GM21737 (cell line): ENCODE data around the gene NR0B2.
"Not testable (repeated sequence)": the region's sequence is repeated elsewhere in the genome, so short reads cannot be mapped to it uniquely, and the experiment has no call there.

ENCODE experiments used
- ATAC-seq: cut with Tn5 transposase; IDR thresholded peaks from one replicate; pipeline ENCODE4 v1.9.1; 2021; ENCODE audit warnings: mild to moderate bottlenecking, moderate library complexity; ENCODE audit not compliant: unreplicated experiment

NR0B2 gene

GRCh38 chr1:26894263-26894662 lies 19.5 kb downstream of the NR0B2 start:
- no peak for ATAC-seq

DNA sequence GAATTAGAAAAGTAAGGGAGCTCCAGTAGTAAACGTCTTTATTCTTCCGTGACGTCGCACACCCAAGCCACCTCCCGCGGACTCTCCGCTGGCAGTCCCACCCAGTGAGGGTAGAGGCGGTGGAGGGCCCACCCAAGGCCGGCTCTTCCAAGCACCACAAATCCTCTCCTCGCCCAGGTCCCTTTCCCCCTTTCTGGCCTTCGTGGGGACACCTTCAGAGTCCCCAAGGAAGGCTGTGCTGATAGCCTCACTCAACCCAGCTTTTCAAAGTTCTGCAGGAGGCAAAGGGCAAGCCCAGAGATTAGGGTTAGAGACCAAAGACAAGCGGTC lies 23.3 kb downstream of the NR0B2 start:
- peak; percentile 26 for ATAC-seq

- ATAC-seq, result peak; percentile 81
Observed at GRCh38 chr1:26889551-26890466, 24.0 kb downstream of the NR0B2 start, which contains the start of gene GPN2. GPN2 (minus strand) TSS chr1:26890283; CDS start chr1:26890096, 187 bp downstream.

- no peak for ATAC-seq
Observed at GRCh38 chr1:26888231-26888630, 25.5 kb downstream of the NR0B2 start.

DNA sequence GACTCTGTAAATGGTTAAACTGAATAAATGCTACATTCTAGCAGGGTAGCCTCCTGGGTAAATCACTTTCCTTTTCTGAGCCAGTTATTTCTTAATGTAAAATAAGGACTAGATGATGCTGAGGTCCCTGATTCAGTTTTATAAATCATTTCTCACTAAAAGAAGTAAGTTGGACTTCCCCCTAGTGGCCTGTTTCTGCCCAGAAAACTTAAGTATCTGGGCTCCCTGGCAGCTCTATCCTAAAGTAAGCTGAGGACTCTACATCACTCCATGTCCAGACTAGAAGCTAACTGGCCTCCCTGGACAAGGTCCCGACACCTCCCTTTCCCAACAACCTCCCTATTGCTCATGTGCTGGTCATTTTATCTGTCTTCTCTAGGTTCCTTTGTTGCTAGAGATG lies 26.6 kb downstream of the NR0B2 start:
- ATAC-seq, result no peak

DNA sequence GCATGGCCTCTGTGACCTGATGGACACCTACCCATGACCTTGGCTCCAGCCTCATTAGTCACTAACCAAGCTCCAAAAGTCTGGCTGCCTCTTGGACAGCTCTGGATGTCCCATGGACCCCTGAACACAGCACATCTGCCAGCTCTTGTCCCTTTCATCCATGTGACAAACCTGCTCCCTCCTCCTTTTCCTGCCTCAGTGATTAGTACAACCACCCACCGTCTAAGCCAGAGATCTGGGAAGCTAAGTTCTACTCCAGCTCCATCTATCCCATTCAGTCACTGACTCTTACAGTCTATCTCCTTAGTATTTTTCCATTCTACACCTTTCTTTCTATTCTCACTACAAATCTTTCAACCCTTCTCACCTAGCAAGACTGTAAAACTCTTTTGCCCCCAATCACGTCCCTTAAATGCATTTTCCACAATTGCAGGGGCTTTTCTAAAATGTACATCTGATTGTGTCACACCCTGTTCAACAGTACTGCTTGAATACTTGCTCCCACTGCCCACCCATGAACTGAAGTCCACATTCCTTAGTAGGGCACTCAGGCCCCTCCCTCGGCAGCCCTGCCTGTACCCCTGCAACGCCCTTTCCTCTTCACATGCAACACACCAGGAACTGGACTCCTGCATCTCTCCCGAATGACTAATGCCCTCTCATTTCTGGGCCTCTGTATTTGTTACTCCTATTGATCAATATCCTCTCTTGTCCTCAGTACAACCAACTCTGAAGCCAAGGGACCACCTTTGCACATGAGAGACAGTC lies 30.9 kb downstream of the NR0B2 start:
- no peak for ATAC-seq

- ATAC-seq, result not testable (repeated sequence)
Observed at GRCh38 chr1:26881611-26882010, 32.2 kb downstream of the NR0B2 start.

- ATAC-seq, result no peak
Observed at GRCh38 chr1:26879793-26880192, 34.0 kb downstream of the NR0B2 start.

- no peak for ATAC-seq
Observed at GRCh38 chr1:26877326-26877725, 36.4 kb downstream of the NR0B2 start.

GRCh38 chr1:26874896-26875295 lies 38.9 kb downstream of the NR0B2 start:
- ATAC-seq, result no peak

DNA sequence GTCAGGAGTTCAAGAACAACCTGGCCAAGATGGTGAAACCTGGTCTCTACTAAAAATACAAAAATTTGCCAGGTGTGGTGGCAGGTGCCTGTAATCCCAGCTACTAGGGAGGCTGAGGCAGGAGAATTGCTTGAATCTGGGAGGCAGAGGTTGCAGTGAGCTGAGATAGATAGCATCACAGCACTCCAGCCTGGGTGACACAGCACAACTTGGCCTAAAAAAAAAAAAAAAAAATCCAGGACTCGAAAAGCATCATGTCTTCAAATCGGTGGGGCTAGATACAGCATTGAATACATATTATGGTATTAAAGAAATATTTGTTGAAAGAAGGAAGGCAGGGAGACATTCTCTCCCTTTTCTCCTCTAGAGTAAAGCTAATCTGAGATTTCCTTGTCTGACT lies 40.7 kb downstream of the NR0B2 start:
- ATAC-seq, result not testable (repeated sequence)

DNA sequence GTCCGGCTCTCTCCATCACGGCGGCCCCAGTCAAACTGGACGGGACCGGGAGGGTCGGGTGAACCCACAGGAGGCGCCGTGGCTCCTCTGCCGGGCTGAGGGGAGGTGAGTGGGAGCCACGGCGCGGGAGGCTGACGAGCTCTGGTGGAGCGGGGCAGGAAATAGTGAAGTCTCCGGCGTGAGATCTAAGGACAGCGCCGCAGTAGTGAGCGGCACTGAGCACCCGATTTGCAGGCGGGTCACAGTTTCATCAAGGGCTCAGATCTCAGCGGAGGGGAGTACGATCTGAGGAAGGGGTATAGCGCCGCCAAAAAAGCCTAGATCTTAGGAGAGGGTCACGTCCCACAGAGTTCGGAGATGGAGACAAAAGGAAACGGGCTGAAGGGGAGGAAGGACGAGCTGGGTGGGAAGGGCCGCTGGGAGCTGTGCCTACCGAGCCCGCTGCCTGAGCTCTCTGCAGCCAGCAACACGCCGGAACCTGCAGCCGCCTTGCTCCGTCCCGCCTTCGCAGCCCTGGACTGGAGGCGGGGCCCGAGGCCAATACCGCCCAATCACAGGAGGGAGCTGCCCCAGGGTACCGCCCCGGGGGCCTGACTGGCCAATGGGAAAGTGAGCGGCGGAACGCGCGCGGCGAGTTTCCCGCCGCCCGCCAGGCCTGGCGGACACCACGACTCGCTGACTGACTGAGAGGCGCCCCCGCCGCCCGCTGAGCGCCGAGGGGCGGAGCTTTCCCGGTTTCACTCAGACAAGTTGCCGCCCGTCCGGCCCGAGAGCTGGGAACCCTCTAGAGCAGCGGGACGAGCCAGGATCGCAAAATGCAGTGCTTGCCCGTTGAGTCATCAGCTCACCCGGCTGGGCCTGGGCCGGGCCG lies 48.9 kb downstream of the NR0B2 start:
- ATAC-seq, result peak; percentile 86

GRCh38 chr1:26863685-26864077 lies 50.1 kb downstream of the NR0B2 start:
- ATAC-seq, result no peak

DNA sequence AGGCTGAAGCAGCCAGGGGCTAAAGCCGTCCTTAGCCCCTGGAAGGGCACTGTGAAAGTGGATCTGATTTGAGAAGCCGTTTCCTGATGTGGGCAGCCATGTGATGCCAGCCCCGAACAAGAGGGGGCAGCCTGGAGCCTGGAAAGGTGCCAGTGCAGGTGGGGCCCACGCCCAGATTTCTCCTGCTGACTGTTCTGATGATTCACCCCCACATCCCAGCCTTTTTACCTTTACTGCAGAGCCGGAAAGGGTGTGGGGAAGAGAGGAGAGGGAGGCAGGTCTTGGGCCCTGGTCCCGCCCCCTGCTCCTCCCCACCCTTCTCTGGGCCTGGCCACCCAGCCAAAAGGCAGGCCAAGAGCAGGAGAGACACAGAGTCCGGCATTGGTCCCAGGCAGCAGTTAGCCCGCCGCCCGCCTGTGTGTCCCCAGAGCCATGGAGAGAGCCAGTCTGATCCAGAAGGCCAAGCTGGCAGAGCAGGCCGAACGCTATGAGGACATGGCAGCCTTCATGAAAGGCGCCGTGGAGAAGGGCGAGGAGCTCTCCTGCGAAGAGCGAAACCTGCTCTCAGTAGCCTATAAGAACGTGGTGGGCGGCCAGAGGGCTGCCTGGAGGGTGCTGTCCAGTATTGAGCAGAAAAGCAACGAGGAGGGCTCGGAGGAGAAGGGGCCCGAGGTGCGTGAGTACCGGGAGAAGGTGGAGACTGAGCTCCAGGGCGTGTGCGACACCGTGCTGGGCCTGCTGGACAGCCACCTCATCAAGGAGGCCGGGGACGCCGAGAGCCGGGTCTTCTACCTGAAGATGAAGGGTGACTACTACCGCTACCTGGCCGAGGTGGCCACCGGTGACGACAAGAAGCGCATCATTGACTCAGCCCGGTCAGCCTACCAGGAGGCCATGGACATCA lies 50.7 kb downstream of the NR0B2 start, which contains the start of gene SFN:
Gene SFN (plus strand): TSS at position 369 of the 904 bp plus-strand sequence. CDS start 64 bp downstream, at position 433.
- no peak for ATAC-seq

GRCh38 chr1:26861889-26862378 lies 51.8 kb downstream of the NR0B2 start:
- ATAC-seq, result no peak
